ENCODE data around the gene DNAJC27. TPM values are rescaled to one million over a fixed set of nuclear protein-coding genes. Genes with fewer than 3 reads are reported as not detected.

The DNAJC27 gene
- total and polyA plus RNA-seq, 9 of the 15 experiments (the other 6 are each of a cell fraction or from before 2014, with no cell fraction given): 0.53 to 5.9 (median 3.0) TPM

- TF ChIP-seq, protein P1, sequence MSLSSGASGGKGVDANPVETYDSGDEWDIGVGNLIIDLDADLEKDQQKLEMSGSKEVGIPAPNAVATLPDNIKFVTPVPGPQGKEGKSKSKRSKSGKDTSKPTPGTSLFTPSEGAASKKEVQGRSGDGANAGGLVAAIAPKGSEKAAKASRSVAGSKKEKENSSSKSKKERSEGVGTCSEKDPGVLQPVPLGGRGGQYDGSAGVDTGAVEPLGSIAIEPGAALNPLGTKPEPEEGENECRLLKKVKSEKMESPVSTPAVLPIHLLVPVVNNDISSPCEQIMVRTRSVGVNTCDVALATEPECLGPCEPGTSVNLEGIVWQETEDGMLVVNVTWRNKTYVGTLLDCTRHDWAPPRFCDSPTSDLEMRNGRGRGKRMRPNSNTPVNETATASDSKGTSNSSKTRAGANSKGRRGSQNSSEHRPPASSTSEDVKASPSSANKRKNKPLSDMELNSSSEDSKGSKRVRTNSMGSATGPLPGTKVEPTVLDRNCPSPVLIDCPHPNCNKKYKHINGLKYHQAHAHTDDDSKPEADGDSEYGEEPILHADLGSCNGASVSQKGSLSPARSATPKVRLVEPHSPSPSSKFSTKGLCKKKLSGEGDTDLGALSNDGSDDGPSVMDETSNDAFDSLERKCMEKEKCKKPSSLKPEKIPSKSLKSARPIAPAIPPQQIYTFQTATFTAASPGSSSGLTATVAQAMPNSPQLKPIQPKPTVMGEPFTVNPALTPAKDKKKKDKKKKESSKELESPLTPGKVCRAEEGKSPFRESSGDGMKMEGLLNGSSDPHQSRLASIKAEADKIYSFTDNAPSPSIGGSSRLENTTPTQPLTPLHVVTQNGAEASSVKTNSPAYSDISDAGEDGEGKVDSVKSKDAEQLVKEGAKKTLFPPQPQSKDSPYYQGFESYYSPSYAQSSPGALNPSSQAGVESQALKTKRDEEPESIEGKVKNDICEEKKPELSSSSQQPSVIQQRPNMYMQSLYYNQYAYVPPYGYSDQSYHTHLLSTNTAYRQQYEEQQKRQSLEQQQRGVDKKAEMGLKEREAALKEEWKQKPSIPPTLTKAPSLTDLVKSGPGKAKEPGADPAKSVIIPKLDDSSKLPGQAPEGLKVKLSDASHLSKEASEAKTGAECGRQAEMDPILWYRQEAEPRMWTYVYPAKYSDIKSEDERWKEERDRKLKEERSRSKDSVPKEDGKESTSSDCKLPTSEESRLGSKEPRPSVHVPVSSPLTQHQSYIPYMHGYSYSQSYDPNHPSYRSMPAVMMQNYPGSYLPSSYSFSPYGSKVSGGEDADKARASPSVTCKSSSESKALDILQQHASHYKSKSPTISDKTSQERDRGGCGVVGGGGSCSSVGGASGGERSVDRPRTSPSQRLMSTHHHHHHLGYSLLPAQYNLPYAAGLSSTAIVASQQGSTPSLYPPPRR (CRISPR knock-in tag; IDR thresholded peaks at IDR 0.05; ENCODE audit: borderline replicate concordance): peak; percentile 46; the same call in 1 of the 2 replicates
- peak; percentile 57; the same call in 1 of the 2 replicates for TF ChIP-seq FOXJ3 (CRISPR knock-in tag; IDR thresholded peaks at IDR 0.05)
- no peak for TF ChIP-seq SREBF2 (CRISPR knock-in tag; IDR thresholded peaks at IDR 0.05)
- TF ChIP-seq CEBPG (CRISPR knock-in tag; IDR thresholded peaks at IDR 0.05): 0 out of 2 replicates have a peak, but pooled peaks have one; percentile 10
- TF ChIP-seq CEBPG (tag; conservative IDR thresholded peaks at IDR 0.05 in 1 of 2, IDR thresholded peaks at IDR 0.05 in 1 of 2): no peak
- TF ChIP-seq FOXA3 (CRISPR knock-in tag; conservative IDR thresholded peaks at IDR 0.05 in 1 of 2, IDR thresholded peaks at IDR 0.05 in 1 of 2): no peak
- no peak for TF ChIP-seq ZNF512 (tag; IDR thresholded peaks at IDR 0.05)
- no peak for TF ChIP-seq PCBP2 (IDR thresholded peaks at IDR 0.05; ENCODE audit: low read depth, low read length, poor library complexity, severe bottlenecking)
- TF ChIP-seq NFXL1 (CRISPR knock-in tag; IDR thresholded peaks at IDR 0.05): no peak
- no peak for TF ChIP-seq PTTG1 (tag; IDR thresholded peaks at IDR 0.05; ENCODE audit: low read depth)
- no peak for TF ChIP-seq CBX2 (IDR thresholded peaks at IDR 0.05; ENCODE audit: insufficient read depth, low read length, poor library complexity, severe bottlenecking)
- TF ChIP-seq, protein P2, sequence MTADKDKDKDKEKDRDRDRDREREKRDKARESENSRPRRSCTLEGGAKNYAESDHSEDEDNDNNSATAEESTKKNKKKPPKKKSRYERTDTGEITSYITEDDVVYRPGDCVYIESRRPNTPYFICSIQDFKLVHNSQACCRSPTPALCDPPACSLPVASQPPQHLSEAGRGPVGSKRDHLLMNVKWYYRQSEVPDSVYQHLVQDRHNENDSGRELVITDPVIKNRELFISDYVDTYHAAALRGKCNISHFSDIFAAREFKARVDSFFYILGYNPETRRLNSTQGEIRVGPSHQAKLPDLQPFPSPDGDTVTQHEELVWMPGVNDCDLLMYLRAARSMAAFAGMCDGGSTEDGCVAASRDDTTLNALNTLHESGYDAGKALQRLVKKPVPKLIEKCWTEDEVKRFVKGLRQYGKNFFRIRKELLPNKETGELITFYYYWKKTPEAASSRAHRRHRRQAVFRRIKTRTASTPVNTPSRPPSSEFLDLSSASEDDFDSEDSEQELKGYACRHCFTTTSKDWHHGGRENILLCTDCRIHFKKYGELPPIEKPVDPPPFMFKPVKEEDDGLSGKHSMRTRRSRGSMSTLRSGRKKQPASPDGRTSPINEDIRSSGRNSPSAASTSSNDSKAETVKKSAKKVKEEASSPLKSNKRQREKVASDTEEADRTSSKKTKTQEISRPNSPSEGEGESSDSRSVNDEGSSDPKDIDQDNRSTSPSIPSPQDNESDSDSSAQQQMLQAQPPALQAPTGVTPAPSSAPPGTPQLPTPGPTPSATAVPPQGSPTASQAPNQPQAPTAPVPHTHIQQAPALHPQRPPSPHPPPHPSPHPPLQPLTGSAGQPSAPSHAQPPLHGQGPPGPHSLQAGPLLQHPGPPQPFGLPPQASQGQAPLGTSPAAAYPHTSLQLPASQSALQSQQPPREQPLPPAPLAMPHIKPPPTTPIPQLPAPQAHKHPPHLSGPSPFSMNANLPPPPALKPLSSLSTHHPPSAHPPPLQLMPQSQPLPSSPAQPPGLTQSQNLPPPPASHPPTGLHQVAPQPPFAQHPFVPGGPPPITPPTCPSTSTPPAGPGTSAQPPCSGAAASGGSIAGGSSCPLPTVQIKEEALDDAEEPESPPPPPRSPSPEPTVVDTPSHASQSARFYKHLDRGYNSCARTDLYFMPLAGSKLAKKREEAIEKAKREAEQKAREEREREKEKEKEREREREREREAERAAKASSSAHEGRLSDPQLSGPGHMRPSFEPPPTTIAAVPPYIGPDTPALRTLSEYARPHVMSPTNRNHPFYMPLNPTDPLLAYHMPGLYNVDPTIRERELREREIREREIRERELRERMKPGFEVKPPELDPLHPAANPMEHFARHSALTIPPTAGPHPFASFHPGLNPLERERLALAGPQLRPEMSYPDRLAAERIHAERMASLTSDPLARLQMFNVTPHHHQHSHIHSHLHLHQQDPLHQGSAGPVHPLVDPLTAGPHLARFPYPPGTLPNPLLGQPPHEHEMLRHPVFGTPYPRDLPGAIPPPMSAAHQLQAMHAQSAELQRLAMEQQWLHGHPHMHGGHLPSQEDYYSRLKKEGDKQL (CRISPR knock-in tag; IDR thresholded peaks at IDR 0.05; ENCODE audit: borderline replicate concordance): no peak
- TF ChIP-seq BCL6 (CRISPR knock-in tag; IDR thresholded peaks at IDR 0.05): no peak
Observed at GRCh38 chr2:24971536-24972314, at the start of gene DNAJC27 (continued).

Data from K562 (cell line).